ENCODE measurements around the gene STAT5B. TPM values are rescaled to one million over a fixed set of nuclear protein-coding genes. Genes with fewer than 3 reads are reported as not detected.
"Not testable (repeated sequence)": the region's sequence is repeated elsewhere in the genome, so short reads cannot be mapped to it uniquely, and the experiment has no call there.

STAT5B gene
- total and polyA plus RNA-seq, 4 experiments from 2014 or later: 91.3 to 261 (median 195) TPM

- ChIA-PET CTCF (ENCODE audit: partially characterized antibody) (interaction anchor here (1.1 kb wide), 1 partner anchor 87 kb away, joined by 3 read pairs; no protein-coding TSS in a partner anchor), POLR2A (ENCODE audit: partially characterized antibody) (interaction anchor here (4.4 kb wide), 1 partner anchor 62 kb away, joined by 49 read pairs; the partner anchor contains the start of gene STAT5A)
- no peak overlapping the region for H3K27ac Mint-ChIP-seq
- H3K9me3 ChIP-seq (ENCODE audit: control insufficient read depth in 1 of 2, low read length in 2 of 2): no peaks in the 10 kb centered on the region
- peaks cover 41% of the 10 kb centered on the region for H3K36me3 ChIP-seq (ENCODE audit: insufficient read depth, low read length)
- H3K27ac ChIP-seq (ENCODE audit: low read depth, low read length): no peak overlapping the region
- H3K9me3 Mint-ChIP-seq: no peaks in the 10 kb centered on the region
- H3K4me3 Mint-ChIP-seq: no peak overlapping the region
- no peak for DNase-seq
- peaks cover 23 to 66% of the 10 kb centered on the region in 2 donors for H3K36me3 Mint-ChIP-seq
- intact Hi-C loops (cut with micrococcal nuclease): loop anchor here (10.0 kb wide), 1 partner anchor 49 kb away; the partner anchor contains the start of gene STAT5B
- peaks cover 15 to 22% (median 17%) of the 10 kb centered on the region in 4 donors for H3K4me1 Mint-ChIP-seq
- peaks cover 9% of the 10 kb centered on the region for H3K4me1 ChIP-seq (ENCODE audit: insufficient read depth, low read length)
- H3K4me3 ChIP-seq (ENCODE audit: low read length in 2 of 2): no peak overlapping the region
- no peaks in the 10 kb centered on the region for H3K27me3 Mint-ChIP-seq
- H3K27me3 ChIP-seq (ENCODE audit: insufficient read depth, low read length): no peaks in the 10 kb centered on the region
These were observed 50.5 kb downstream of the STAT5B start for GRCh38 chr17:42225646-42226045.

GRCh38 chr17:42224651-42225050, 51.5 kb downstream of the STAT5B start:
- no peaks in the 10 kb centered on the region for H3K9me3 Mint-ChIP-seq
- Histone ChIP-seq H3K27me3 (ENCODE audit: insufficient read depth, low read length) (no peaks in the 10 kb centered on the region), H3K36me3 (ENCODE audit: insufficient read depth, low read length) (peaks cover 36% of the 10 kb centered on the region), H3K27ac (ENCODE audit: low read depth, low read length) (no peak overlapping the region), H3K4me1 (ENCODE audit: insufficient read depth, low read length) (no peaks in the 10 kb centered on the region), H3K9me3 (ENCODE audit: control insufficient read depth in 1 of 2, low read length in 2 of 2) (no peaks in the 10 kb centered on the region), H3K4me3 (ENCODE audit: low read length in 2 of 2) (no peak overlapping the region)
- peaks cover 10 to 15% (median 10%) of the 10 kb centered on the region in 4 donors for H3K4me1 Mint-ChIP-seq
- POLR2A ChIA-PET (ENCODE audit: partially characterized antibody): interaction anchor here (4.4 kb wide), 1 partner anchor 63 kb away, joined by 49 read pairs; the partner anchor contains the start of gene STAT5A
- CTCF ChIA-PET (ENCODE audit: partially characterized antibody): interaction anchor here (3.3 to 3.7 kb wide), 4 partner anchors 12 to 87 kb away, joined by 22 to 68 read pairs (median 48); partner anchors contain the start of gene STAT5A
- intact Hi-C loops (cut with micrococcal nuclease): loop anchor here (10.0 kb wide), 1 partner anchor 50 kb away; the partner anchor contains the start of gene STAT5B
- H3K4me3 Mint-ChIP-seq: no peak overlapping the region
- H3K27ac Mint-ChIP-seq: peak overlapping the region in 4 of 7 donors; percentile 10 to 73 (median 46)
- peaks cover 17 to 65% of the 10 kb centered on the region in 2 donors for H3K36me3 Mint-ChIP-seq
- no peaks in the 10 kb centered on the region for H3K27me3 Mint-ChIP-seq
- DNase-seq: no peak

- peak overlapping the region in 6 of 7 donors; percentile 66 to 85 (median 80) for H3K27ac Mint-ChIP-seq
- H3K4me1 Mint-ChIP-seq: peaks cover 5 to 8% (median 7%) of the 10 kb centered on the region in 4 donors
- H3K27me3 Mint-ChIP-seq: no peaks in the 10 kb centered on the region
- no peaks in the 10 kb centered on the region for H3K27me3 ChIP-seq (ENCODE audit: insufficient read depth, low read length)
- H3K4me1 ChIP-seq (ENCODE audit: insufficient read depth, low read length): no peaks in the 10 kb centered on the region
- H3K9me3 ChIP-seq (ENCODE audit: control insufficient read depth in 1 of 2, low read length in 2 of 2): no peaks in the 10 kb centered on the region
- no peak overlapping the region for H3K27ac ChIP-seq (ENCODE audit: low read depth, low read length)
- ChIA-PET CTCF (ENCODE audit: partially characterized antibody) (interaction anchor here (0.6 to 3.7 kb wide), 45 partner anchors 9 to 500 kb away, joined by 3 to 68 read pairs (median 6); partner anchors contain the start of genes HCRT, STAT3 and STAT5A), POLR2A (ENCODE audit: partially characterized antibody) (interaction anchor here (0.6 to 4.4 kb wide), 16 partner anchors 12 to 250 kb away, joined by 3 to 49 read pairs (median 4); partner anchors contain the start of gene STAT5A)
- H3K9me3 Mint-ChIP-seq: no peaks in the 10 kb centered on the region
- peaks cover 48% of the 10 kb centered on the region for H3K36me3 ChIP-seq (ENCODE audit: insufficient read depth, low read length)
- no peak overlapping the region for H3K4me3 Mint-ChIP-seq
- intact Hi-C loops (cut with micrococcal nuclease): loop anchor here (1.0 to 10.0 kb wide), 4 partner anchors 53 to 100 kb away; partner anchors contain the start of gene STAT5B
- H3K4me3 ChIP-seq (ENCODE audit: low read length in 2 of 2): no peak overlapping the region
- DNase-seq: peak; percentile 58 to 67 (median 66)
- H3K36me3 Mint-ChIP-seq: peaks cover 22 to 60% of the 10 kb centered on the region in 2 donors
These were observed 54.1 kb downstream of the STAT5B start for GRCh38 chr17:42221886-42222745.

- H3K4me1 Mint-ChIP-seq; POLR2A ChIA-PET (ENCODE audit: partially characterized antibody); H3K4me3 Mint-ChIP-seq; intact Hi-C loops (cut with micrococcal nuclease); H3K27ac Mint-ChIP-seq; H3K27me3 Mint-ChIP-seq; CTCF ChIA-PET (ENCODE audit: partially characterized antibody); H3K9me3 ChIP-seq (ENCODE audit: control insufficient read depth in 1 of 2, low read length in 2 of 2); H3K27me3 ChIP-seq (ENCODE audit: insufficient read depth, low read length); H3K27ac ChIP-seq (ENCODE audit: low read depth, low read length); H3K9me3 Mint-ChIP-seq; H3K4me1 ChIP-seq (ENCODE audit: insufficient read depth, low read length); H3K4me3 ChIP-seq (ENCODE audit: low read length in 2 of 2); DNase-seq: not testable (repeated sequence)
- H3K36me3 ChIP-seq (ENCODE audit: insufficient read depth, low read length): peaks cover 64% of the 10 kb centered on the region
- H3K36me3 Mint-ChIP-seq: peaks cover 37 to 67% of the 10 kb centered on the region in 2 donors
These were observed 56.9 kb downstream of the STAT5B start for GRCh38 chr17:42219280-42219679.

GRCh38 chr17:42214156-42214555, 62.0 kb downstream of the STAT5B start:
- no peaks in the 10 kb centered on the region for H3K9me3 Mint-ChIP-seq
- CTCF ChIA-PET (ENCODE audit: partially characterized antibody): interaction anchor here (2.0 to 2.1 kb wide), 3 partner anchors 8 to 34 kb away, joined by 5 to 10 read pairs (median 5); no protein-coding TSS in a partner anchor
- no peaks in the 10 kb centered on the region for H3K27me3 ChIP-seq (ENCODE audit: insufficient read depth, low read length)
- no peak overlapping the region for H3K4me3 ChIP-seq (ENCODE audit: low read length in 2 of 2)
- no peak for DNase-seq
- no peak overlapping the region for H3K4me3 Mint-ChIP-seq
- H3K36me3 Mint-ChIP-seq: peaks cover 51 to 75% of the 10 kb centered on the region in 2 donors
- no peaks in the 10 kb centered on the region for H3K9me3 ChIP-seq (ENCODE audit: control insufficient read depth in 1 of 2, low read length in 2 of 2)
- peaks cover 83% of the 10 kb centered on the region for H3K36me3 ChIP-seq (ENCODE audit: insufficient read depth, low read length)
- H3K4me1 ChIP-seq (ENCODE audit: insufficient read depth, low read length): no peaks in the 10 kb centered on the region
- POLR2A ChIA-PET (ENCODE audit: partially characterized antibody): interaction anchor here (1.0 to 1.4 kb wide), 2 partner anchors 18 to 74 kb away, joined by 3 to 5 read pairs; partner anchors contain the start of gene STAT5A
- peaks cover 0 to 1% (median 0%) of the 10 kb centered on the region in 4 donors for H3K4me1 Mint-ChIP-seq
- H3K27ac ChIP-seq (ENCODE audit: low read depth, low read length): no peak overlapping the region
- H3K27ac Mint-ChIP-seq: peak overlapping the region in 1 of 7 donors; percentile 38
- intact Hi-C loops (cut with micrococcal nuclease): no loop called here
- H3K27me3 Mint-ChIP-seq: no peaks in the 10 kb centered on the region

- Mint-ChIP-seq H3K36me3 (peaks cover 50 to 70% of the 10 kb centered on the region in 2 donors), H3K27me3 (no peaks in the 10 kb centered on the region), H3K4me1 (peaks cover 0 to 1% (median 0%) of the 10 kb centered on the region in 4 donors), H3K4me3 (no peak overlapping the region), H3K27ac (peak overlapping the region in 2 of 7 donors; percentile 39 to 45), H3K9me3 (no peaks in the 10 kb centered on the region)
- Histone ChIP-seq H3K4me3 (ENCODE audit: low read length in 2 of 2) (no peak overlapping the region), H3K27ac (ENCODE audit: low read depth, low read length) (no peak overlapping the region), H3K9me3 (ENCODE audit: control insufficient read depth in 1 of 2, low read length in 2 of 2) (no peaks in the 10 kb centered on the region), H3K4me1 (ENCODE audit: insufficient read depth, low read length) (no peaks in the 10 kb centered on the region), H3K36me3 (ENCODE audit: insufficient read depth, low read length) (peaks cover 76% of the 10 kb centered on the region), H3K27me3 (ENCODE audit: insufficient read depth, low read length) (no peaks in the 10 kb centered on the region)
- DNase-seq: no peak
- ChIA-PET CTCF (ENCODE audit: partially characterized antibody) (interaction anchor here (1.2 to 2.1 kb wide), 4 partner anchors 10 to 59 kb away, joined by 3 to 10 read pairs (median 5); no protein-coding TSS in a partner anchor), POLR2A (ENCODE audit: partially characterized antibody) (no interaction called here)
- intact Hi-C loops (cut with micrococcal nuclease): no loop called here
These were observed 63.8 kb downstream of the STAT5B start for GRCh38 chr17:42212382-42212781.

- H3K4me1 ChIP-seq (ENCODE audit: insufficient read depth, low read length); intact Hi-C loops (cut with micrococcal nuclease); H3K4me3 ChIP-seq (ENCODE audit: low read length in 2 of 2); POLR2A ChIA-PET (ENCODE audit: partially characterized antibody); H3K9me3 Mint-ChIP-seq; H3K27ac Mint-ChIP-seq; H3K9me3 ChIP-seq (ENCODE audit: control insufficient read depth in 1 of 2, low read length in 2 of 2); H3K27me3 Mint-ChIP-seq; H3K27me3 ChIP-seq (ENCODE audit: insufficient read depth, low read length); H3K27ac ChIP-seq (ENCODE audit: low read depth, low read length); DNase-seq; H3K4me1 Mint-ChIP-seq; H3K4me3 Mint-ChIP-seq: not testable (repeated sequence)
- peaks cover 74% of the 10 kb centered on the region for H3K36me3 ChIP-seq (ENCODE audit: insufficient read depth, low read length)
- peaks cover 48 to 69% of the 10 kb centered on the region in 2 donors for H3K36me3 Mint-ChIP-seq
- CTCF ChIA-PET (ENCODE audit: partially characterized antibody): interaction anchor here (1.2 to 2.0 kb wide), 2 partner anchors 36 to 59 kb away, joined by 3 to 5 read pairs; no protein-coding TSS in a partner anchor
These were observed 64.3 kb downstream of the STAT5B start for GRCh38 chr17:42211921-42212341.
